Measurements from ENCODE around the gene GRXCR2.

GRXCR2 gene

GRCh38 chr5:145917288-145917687, 44.5 kb upstream of the GRXCR2 start:
- Histone ChIP-seq H3K4me3 (ENCODE audit: low read length) (no peak overlapping the region), H4K20me1 (ENCODE audit: control insufficient read depth, insufficient read depth, low read depth, low read length) (no peaks in the 10 kb centered on the region), H3K27me3 (ENCODE audit: control insufficient read depth, low read length) (no peaks in the 10 kb centered on the region), H3K4me2 (ENCODE audit: low read length) (no peak overlapping the region), H3K36me3 (ENCODE audit: control insufficient read depth, low read length) (no peaks in the 10 kb centered on the region), H3K79me2 (ENCODE audit: control insufficient read depth, low read length) (no peaks in the 10 kb centered on the region), H3F3A (ENCODE audit: control insufficient read depth, insufficient read depth) (no peaks in the 10 kb centered on the region), H3K9me3 (ENCODE audit: control insufficient read depth, insufficient read depth, low read length) (no peaks in the 10 kb centered on the region), H3K27ac (ENCODE audit: low read depth, low read length) (no peak overlapping the region), H3K9me2 (replicated peaks; ENCODE audit: control insufficient read depth, low read length) (no peaks in the 10 kb centered on the region), H3K4me1 (ENCODE audit: control insufficient read depth, low read length) (no peaks in the 10 kb centered on the region)
- TF ChIP-seq, protein P1, sequence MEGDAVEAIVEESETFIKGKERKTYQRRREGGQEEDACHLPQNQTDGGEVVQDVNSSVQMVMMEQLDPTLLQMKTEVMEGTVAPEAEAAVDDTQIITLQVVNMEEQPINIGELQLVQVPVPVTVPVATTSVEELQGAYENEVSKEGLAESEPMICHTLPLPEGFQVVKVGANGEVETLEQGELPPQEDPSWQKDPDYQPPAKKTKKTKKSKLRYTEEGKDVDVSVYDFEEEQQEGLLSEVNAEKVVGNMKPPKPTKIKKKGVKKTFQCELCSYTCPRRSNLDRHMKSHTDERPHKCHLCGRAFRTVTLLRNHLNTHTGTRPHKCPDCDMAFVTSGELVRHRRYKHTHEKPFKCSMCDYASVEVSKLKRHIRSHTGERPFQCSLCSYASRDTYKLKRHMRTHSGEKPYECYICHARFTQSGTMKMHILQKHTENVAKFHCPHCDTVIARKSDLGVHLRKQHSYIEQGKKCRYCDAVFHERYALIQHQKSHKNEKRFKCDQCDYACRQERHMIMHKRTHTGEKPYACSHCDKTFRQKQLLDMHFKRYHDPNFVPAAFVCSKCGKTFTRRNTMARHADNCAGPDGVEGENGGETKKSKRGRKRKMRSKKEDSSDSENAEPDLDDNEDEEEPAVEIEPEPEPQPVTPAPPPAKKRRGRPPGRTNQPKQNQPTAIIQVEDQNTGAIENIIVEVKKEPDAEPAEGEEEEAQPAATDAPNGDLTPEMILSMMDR (IDR thresholded peaks at IDR 0.05; ENCODE audit: low read depth, low read length, poor library complexity, severe bottlenecking) = no peak
- no peak for TF ChIP-seq EZH2phosphoT487 (IDR thresholded peaks at IDR 0.05; ENCODE audit: borderline replicate concordance, low read length)

- Histone ChIP-seq H3K9me2 (replicated peaks; ENCODE audit: control insufficient read depth, low read length) (no peaks in the 10 kb centered on the region), H3K4me1 (ENCODE audit: control insufficient read depth, low read length) (no peaks in the 10 kb centered on the region), H3K27ac (ENCODE audit: low read depth, low read length) (no peak overlapping the region), H3K9me3 (ENCODE audit: control insufficient read depth, insufficient read depth, low read length) (no peaks in the 10 kb centered on the region), H3K79me2 (ENCODE audit: control insufficient read depth, low read length) (no peaks in the 10 kb centered on the region), H3K4me2 (ENCODE audit: low read length) (no peak overlapping the region), H3K36me3 (ENCODE audit: control insufficient read depth, low read length) (no peaks in the 10 kb centered on the region), H4K20me1 (ENCODE audit: control insufficient read depth, insufficient read depth, low read depth, low read length) (no peaks in the 10 kb centered on the region), H3K4me3 (ENCODE audit: low read length) (no peak overlapping the region), H3K27me3 (ENCODE audit: control insufficient read depth, low read length) (no peaks in the 10 kb centered on the region), H3F3A (ENCODE audit: control insufficient read depth, insufficient read depth) (no peaks in the 10 kb centered on the region)
- TF ChIP-seq, protein P1 (IDR thresholded peaks at IDR 0.05; ENCODE audit: low read depth, low read length, poor library complexity, severe bottlenecking) = no peak
- no peak for TF ChIP-seq EZH2phosphoT487 (IDR thresholded peaks at IDR 0.05; ENCODE audit: borderline replicate concordance, low read length)
These were observed 43.3 kb upstream of the GRXCR2 start for GRCh38 chr5:145915970-145916638.

DNA sequence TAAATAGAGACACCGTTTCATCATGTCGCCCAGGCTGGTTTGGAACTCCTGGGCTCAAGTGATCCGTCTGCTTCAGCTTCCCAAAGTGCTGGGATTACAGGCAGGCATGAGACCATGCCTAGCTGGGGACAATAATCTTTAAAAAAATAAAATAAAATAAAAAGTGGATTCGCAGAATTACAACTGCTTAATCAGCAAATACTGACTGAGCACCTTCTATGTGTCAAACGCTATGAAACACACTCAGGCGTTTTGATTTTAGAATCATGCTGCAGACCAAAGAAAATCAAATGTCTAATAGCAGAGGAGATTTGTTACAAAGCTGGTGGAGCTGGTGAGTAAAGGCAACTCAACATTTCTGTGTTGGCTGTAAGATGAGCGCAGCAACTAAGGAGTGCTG, 40.9 kb upstream of the GRXCR2 start:
- Histone ChIP-seq H3K4me1 (ENCODE audit: control insufficient read depth, low read length) (no peaks in the 10 kb centered on the region), H3K9me3 (ENCODE audit: control insufficient read depth, insufficient read depth, low read length) (no peaks in the 10 kb centered on the region), H3F3A (ENCODE audit: control insufficient read depth, insufficient read depth) (no peaks in the 10 kb centered on the region), H3K27ac (ENCODE audit: low read depth, low read length) (no peak overlapping the region), H3K36me3 (ENCODE audit: control insufficient read depth, low read length) (no peaks in the 10 kb centered on the region), H3K27me3 (ENCODE audit: control insufficient read depth, low read length) (no peaks in the 10 kb centered on the region), H3K9me2 (replicated peaks; ENCODE audit: control insufficient read depth, low read length) (no peaks in the 10 kb centered on the region), H3K4me3 (ENCODE audit: low read length) (no peak overlapping the region), H3K4me2 (ENCODE audit: low read length) (no peak overlapping the region), H3K79me2 (ENCODE audit: control insufficient read depth, low read length) (no peaks in the 10 kb centered on the region), H4K20me1 (ENCODE audit: control insufficient read depth, insufficient read depth, low read depth, low read length) (no peaks in the 10 kb centered on the region)
- TF ChIP-seq EZH2phosphoT487 (IDR thresholded peaks at IDR 0.05; ENCODE audit: borderline replicate concordance, low read length) = no peak
- TF ChIP-seq, protein P1 (IDR thresholded peaks at IDR 0.05; ENCODE audit: low read depth, low read length, poor library complexity, severe bottlenecking) = no peak
